COLO829 (cell line): ENCODE data around the gene DCAF11.
A peak's percentile ranks its signal among the peaks of the same experiment; 100 is the strongest.

Experiments
- DNase-seq: peaks from one replicate; pipeline ENCODE4 v3.0.0; 2012; ENCODE audit warnings: low spot score

Gene DCAF11

GRCh38 chr14:24121210-24121609 lies 6.6 kb downstream of the DCAF11 start:
- DNase-seq, result no peak

DNA sequence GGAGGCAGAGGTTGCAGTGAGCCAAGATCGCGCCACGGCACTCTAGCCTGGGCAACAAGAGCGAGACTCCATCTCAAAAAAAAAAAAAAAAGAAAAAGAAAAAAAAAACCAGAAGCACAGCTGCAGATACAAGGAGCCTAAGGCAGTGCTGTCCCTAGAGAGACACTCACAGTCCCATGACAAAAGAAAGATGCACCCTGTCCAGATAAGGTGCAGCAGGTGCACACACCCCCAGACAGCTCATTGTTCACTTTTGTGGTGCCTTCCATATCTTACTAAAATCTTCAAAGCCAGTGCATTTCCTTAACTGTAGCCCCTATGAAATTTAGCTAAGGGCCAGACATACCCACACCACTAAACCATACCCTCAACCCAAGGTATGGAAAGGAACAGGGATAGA lies 7.8 kb downstream of the DCAF11 start:
- DNase-seq, result no peak

- DNase-seq, result no peak
These were observed 8.3 kb downstream of the DCAF11 start for GRCh38 chr14:24122898-24123297.

DNA sequence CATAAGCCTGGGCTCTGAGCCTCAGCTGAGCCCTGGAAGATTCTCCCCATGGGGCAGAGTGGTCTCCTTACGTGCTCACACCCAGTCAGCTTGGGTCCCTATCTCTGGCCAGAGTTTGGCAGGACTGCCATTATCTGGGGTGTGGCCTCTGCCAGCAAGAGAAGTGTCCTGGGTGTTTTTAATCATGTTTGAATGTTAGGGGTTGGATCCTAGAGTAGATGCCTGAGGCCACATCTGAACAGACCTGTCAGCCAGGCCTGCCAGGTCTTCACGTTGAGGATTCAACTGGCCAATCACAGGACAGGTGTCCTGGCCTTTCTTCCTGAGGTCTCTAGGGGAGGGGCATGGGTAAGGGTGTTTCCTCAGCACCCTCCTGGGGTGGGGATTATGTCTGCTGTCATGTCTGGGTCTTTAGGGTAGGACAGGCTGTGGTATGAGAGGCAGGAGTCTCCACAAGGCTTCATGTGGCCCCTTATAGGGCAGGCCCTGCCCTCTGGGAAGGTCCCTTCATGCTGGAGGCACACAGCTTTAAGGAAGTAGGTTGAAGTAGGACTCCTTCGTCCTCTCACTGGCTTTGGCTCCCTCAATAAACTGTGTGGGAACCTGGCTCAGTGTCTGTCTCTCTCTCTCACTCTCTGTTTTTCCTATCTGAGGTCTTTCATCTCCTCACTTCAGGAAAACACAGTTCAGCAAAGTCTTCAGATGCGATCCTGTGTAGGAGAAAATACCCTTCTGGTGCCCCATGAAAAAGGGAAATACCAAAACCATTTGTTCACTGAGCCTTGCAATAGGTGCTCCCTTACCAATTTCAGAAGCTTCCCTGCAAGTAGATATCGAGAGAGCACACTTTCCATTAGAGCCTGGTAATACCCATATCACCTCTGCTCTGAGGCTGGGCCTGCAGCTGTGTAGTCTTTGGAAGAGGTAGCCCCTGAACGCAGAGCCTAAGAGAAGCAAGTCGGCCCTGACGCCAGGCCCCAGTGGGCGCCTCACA lies 9.1 kb downstream of the DCAF11 start:
- no peak for DNase-seq

DNA sequence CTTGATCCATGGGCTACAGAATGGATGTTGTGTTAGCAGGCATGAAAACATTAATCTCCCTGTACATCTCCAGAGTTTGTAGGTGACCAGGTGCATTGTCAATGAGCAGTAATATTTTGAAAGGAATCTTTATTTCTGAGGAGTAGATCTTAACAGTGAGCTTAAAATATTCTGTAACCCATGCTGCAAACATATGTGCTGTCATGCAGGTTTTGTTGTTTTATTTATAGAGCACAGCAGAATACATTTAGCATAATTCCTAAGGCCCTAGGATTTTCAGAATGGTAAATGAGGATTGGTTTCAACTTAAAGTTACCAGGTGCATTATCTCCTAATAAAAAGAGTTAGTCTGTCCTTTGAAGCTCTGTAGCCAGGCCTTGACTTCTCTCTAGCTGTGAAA lies 12.4 kb downstream of the DCAF11 start:
- no peak for DNase-seq

DNA sequence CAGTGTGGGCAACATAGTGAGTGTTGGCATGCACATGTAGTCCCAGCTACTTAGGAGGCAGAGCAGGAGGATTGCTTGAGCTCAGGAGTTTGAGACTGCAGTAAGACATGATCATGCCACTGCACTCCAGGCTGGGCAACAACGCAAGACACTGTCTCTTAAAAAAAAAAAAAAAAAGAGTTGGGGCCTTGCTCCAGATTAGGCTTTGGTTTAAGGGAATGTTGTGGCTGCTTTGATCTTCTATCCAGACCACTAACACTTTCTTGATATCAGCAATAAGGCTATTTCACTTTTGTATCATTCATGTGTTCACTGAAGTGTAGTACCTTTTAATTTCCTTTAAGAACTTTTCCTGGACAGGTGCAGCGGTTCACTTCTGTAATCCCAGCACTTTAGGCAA lies 13.1 kb downstream of the DCAF11 start:
- DNase-seq, result no peak

- DNase-seq, result no peak
These were observed 14.9 kb downstream of the DCAF11 start for GRCh38 chr14:24129410-24129998.

DNA sequence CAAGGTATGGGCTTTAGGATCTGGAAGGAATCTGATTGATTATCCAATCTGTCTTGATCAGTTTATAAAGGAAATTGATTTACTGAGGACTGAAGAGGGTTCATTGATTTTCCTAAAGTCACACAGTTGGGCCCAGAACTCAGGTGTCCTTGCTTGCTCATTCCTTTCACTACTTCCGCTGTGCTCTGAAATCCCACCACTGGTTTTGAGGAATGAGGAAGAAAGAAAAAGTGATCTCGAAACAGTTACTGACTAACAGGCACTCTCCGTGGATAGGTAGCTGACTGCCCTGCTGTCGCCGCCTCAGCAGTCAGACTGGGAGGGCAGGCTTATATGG lies 15.8 kb downstream of the DCAF11 start, which contains the start of gene FITM1:
TSS of gene FITM1 (plus strand) at position 280 of the 337 bp plus-strand sequence. CDS start 905 bp downstream, outside the sequence.
- no peak for DNase-seq

- no peak for DNase-seq
These were observed 16.4 kb downstream of the DCAF11 start for GRCh38 chr14:24130717-24131548.

GRCh38 chr14:24131549-24131966 lies 17.0 kb downstream of the DCAF11 start:
- no peak for DNase-seq

DNA sequence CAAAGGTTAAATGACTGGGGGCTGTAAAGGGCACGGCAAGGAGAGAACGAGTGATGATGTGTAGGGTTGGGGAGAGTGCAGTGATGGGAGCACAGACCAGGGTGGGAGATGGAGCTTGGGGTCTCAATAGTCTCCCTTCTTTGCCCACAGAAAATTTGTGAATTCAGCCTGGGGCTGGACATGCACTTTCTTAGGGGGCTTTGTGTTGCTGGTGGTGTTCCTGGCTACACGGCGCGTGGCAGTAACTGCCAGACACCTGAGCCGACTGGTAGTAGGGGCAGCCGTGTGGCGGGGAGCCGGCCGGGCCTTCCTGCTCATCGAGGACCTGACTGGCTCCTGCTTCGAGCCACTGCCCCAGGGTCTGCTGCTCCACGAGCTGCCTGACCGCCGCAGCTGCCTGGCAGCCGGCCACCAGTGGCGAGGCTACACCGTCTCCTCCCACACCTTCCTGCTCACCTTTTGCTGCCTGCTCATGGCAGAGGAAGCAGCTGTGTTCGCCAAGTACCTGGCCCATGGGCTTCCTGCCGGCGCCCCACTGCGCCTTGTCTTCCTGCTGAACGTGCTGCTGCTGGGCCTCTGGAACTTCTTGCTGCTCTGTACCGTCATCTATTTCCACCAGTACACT lies 17.6 kb downstream of the DCAF11 start:
- no peak for DNase-seq

GRCh38 chr14:24132976-24133375 lies 18.4 kb downstream of the DCAF11 start:
- DNase-seq, result no peak

DNA sequence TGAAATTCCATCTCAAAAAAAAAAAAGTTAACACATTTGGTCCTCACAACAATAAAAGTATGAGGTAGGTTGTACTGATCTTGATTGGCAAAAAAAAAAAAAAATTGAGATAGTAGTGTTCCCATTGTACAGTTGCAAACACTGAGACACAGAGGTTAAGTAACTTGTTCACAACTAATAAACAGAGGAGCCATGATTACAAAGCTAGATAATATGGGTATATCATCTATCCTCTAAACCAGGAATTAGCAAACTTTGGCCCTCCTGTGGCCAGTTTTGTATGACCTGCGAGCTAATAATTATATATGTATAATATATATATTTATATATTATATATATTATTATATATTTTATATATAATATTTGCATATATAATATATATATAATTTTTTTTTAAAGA lies 19.2 kb downstream of the DCAF11 start:
- DNase-seq, result no peak

GRCh38 chr14:24135584-24135833 lies 20.9 kb downstream of the DCAF11 start:
- no peak for DNase-seq

GRCh38 chr14:24135834-24136683 lies 21.5 kb downstream of the DCAF11 start, which contains the start of gene PSME1:
Gene PSME1 (plus strand): TSS chr14:24136194. CDS start chr14:24136263, 69 bp downstream.
- peak; percentile 91 for DNase-seq

DNA sequence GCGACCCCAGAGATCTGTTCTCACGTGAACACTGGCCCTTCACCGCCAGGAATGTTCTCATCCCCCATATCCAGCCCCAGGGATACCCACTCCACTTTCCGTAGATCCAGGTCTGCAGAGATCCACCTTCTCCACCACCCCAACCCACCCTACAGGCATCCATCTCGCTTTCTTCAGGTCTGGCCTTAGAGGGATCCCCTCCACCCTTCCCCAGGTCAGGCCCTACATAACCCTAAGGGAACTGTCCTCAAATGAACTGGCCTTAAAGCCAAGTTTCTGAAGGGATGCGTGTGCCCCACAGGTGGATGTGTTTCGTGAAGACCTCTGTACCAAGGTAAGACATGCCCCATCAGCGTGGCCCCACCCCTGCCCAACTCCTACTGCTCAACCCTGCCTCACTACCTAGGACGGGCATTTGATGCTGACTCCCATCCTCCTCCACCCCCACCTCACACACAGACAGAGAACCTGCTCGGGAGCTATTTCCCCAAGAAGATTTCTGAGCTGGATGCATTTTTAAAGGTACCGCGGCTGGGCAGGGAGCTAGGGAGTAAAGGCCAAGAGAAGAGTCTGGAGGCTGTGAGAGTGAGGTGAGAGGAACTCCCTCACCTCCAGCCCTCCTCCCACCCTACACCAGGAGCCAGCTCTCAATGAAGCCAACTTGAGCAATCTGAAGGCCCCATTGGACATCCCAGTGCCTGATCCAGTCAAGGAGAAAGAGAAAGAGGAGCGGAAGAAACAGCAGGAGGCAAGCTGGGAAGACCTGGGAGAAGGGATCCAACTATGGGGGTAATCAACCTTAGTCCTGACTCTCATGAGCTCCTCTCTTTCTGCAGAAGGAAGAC lies 22.3 kb downstream of the DCAF11 start:
- DNase-seq, result no peak

DNA sequence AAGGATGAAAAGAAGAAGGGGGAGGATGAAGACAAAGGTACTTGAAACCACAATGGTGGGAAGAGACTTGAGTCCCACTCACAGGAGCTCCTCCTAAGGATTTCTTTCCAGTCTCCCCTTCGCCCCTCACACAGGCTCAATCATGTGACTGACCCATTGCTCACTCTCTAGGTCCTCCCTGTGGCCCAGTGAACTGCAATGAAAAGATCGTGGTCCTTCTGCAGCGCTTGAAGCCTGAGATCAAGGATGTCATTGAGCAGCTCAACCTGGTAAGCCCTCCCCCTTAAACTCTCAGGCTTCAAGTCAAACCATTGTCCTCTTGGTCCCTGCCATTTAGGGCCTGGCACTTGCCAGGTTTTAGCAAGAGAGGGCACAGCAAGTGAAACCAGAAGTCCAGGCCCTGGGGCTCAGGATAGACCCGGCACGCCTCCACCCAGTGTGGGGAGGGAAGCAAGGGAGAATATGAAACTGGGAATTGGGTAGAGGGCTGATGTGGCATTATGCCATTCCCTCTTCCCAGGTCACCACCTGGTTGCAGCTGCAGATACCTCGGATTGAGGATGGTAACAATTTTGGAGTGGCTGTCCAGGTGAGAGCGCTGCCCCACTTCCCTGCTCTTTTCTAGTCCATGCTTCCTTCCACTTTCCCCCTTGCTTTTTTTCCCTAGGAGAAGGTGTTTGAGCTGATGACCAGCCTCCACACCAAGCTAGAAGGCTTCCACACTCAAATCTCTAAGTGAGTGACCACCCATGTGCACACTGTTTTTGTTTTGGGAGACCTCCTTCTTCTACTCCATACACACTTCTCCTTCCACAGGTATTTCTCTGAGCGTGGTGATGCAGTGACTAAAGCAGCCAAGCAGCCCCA lies 23.2 kb downstream of the DCAF11 start:
- DNase-seq, result no peak

DNA sequence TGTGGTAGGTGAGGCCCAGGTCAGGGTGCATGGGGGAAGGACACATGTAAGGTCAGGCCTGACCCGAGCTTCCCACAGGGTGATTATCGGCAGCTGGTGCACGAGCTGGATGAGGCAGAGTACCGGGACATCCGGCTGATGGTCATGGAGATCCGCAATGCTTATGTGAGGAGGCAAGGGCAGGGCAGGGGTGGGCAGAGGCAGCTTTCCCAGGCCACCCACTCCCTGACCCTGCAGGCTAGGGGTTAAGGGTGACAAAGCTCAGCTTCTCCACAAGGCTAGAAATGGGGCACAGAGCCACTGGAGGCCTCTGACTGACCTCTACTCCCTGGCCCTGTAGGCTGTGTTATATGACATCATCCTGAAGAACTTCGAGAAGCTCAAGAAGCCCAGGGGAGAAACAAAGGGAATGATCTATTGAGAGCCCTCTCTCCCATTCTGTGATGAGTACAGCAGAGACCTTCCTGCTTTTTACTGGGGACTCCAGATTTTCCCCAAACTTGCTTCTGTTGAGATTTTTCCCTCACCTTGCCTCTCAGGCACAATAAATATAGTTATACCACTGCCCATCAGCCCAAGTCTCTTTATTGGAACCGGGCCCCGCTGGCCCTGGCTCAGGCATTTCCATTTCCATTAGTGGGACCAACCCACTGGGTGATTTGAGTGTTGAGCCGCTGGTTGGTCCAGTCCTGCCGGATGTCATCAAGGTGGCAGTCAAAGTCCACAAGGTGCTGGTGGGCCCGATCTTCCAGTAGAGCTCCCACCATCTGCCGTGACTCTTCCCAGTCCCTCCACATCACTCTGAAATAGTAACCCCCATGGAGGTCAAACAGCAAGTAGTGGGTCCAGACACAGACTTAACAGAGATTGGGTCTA lies 24.1 kb downstream of the DCAF11 start:
- DNase-seq, result no peak
